Transverse colon (tissue), 4 donors: ENCODE measurements around the gene C19orf25. TPM values are rescaled to one million over a fixed set of nuclear protein-coding genes. Genes with fewer than 3 reads are reported as not detected.

ENCODE experiments used
- DNase-seq: peaks from one replicate; pipeline ENCODE4 v3.0.0-alpha.2; 2019
- H3K27ac ChIP-seq, 4 donors: fragments of 200-600 bp; sonication (generic); 2 replicates each; pipeline ENCODE4 v1.5.1; 2016 to 2018; ENCODE audit warnings: inconsistent platforms in 4 of 4
- H3K27me3 ChIP-seq: fragments of 200-600 bp; sonication (generic); 2 replicates; pipeline ENCODE4 v1.5.1; 2017; ENCODE audit warnings: inconsistent platforms
- H3K36me3 ChIP-seq, 4 donors: fragments of 200-600 bp; sonication (generic); 2 replicates each; pipeline ENCODE4 v1.5.1; 2017 to 2019; ENCODE audit warnings: inconsistent platforms in 4 of 4
- H3K4me1 ChIP-seq, 4 donors: fragments of 200-600 bp; sonication (generic); 2 replicates each; pipeline ENCODE4 v1.5.1; 2017 to 2020; ENCODE audit warnings: inconsistent platforms in 4 of 4
- H3K4me3 ChIP-seq, 4 donors: fragments of 200-600 bp; sonication (generic); 1 replicate in 1 of 4; 2 replicates in 3 of 4; pipeline versions ENCODE4 v1.5.1 to v1.6.1; 2017 to 2019; ENCODE audit warnings: inconsistent platforms in 4 of 4
- H3K9me3 ChIP-seq, 2 donors: fragments of 200-600 bp; sonication (generic); 2 replicates each; pipeline ENCODE4 v1.5.1; 2017 to 2019; ENCODE audit warnings: inconsistent platforms in 2 of 2
- EP300 ChIP-seq: sonication (generic); formaldehyde crosslinking; IDR thresholded peaks from one replicate; pipeline ENCODE4 v1.6.1; 2017; ENCODE audit warnings: antibody characterized with exemption, low read depth
- POLR2A ChIP-seq: fragments of 450-650 bp; IDR thresholded peaks from one replicate; pipeline ENCODE4 v1.6.1; 2016; ENCODE audit warnings: antibody characterized with exemption, mild to moderate bottlenecking, moderate library complexity
- POLR2AphosphoS5 ChIP-seq, 3 donors: sonication (generic); formaldehyde crosslinking; IDR thresholded peaks; one replicate each; pipeline ENCODE4 v1.6.1; 2016; ENCODE audit warnings: antibody characterized with exemption in 3 of 3
- WGBS, 2 donors: methylation state at CpG; one replicate each; pipeline ENCODE4 v1.1.5; 2018; ENCODE audit warnings: low coverage in 1 of 2; 5-methylcytosine and 5-hydroxymethylcytosine counted together
- in situ Hi-C, 4 donors: fragments of 200-750 bp; cut with MboI; loops; one replicate each; pipeline versions ENCODE4 v1.15.0 to v1.15.1; 2017; ENCODE audit warnings: low sequenced_read_pairs in 3 of 4, low pct_ligation_motif_present in 1 of 4, low pct_unique_long_range_greater_than_20kb in 1 of 4
- intact Hi-C: fragments of 100-400 bp; cut with DNase I; formaldehyde crosslinking; loops from one replicate; pipeline ENCODE4 v1.15.1; 2023; ENCODE audit warnings: low total_unique reads
- total RNA-seq, 4 donors: library from RNA; depleted of rRNA; stranded (reverse); fragments of >200 nt; gene quantifications; one replicate each; pipeline ENCODE4 v1.1.0, GENCODE V29; 2016
- TF ChIP-seq, protein P1 (sequence below), 5 experiments: fragments of 200-600 bp in 3 of 5; fragments of 450-650 bp in 2 of 5; sonication (generic) in 3 of 5; IDR thresholded peaks; 1 replicate in 2 of 5; 2 replicates in 3 of 5; pipeline ENCODE4 v1.5.1; 2016 to 2017; ENCODE audit warnings: antibody characterized with exemption in 5 of 5, inconsistent platforms in 3 of 5, mild to moderate bottlenecking in 2 of 5, moderate library complexity in 1 of 5

Gene C19orf25
- total RNA-seq, 4 donors from 2014 or later = 36.2 to 89.2 (median 46.0) TPM

- Histone ChIP-seq H3K27me3 (peaks cover 92% of the 10 kb centered on the region), H3K4me3 (no peak overlapping the region), H3K9me3 (no peaks in the 10 kb centered on the region), H3K4me1 (peaks cover 4 to 27% (median 20%) of the 10 kb centered on the region in 4 donors), H3K36me3 (no peaks in the 10 kb centered on the region), H3K27ac (no peak overlapping the region)
- TF ChIP-seq POLR2AphosphoS5 (IDR thresholded peaks at IDR 0.05) (no peak), POLR2A (no peak), EP300 (no peak)
- TF ChIP-seq, protein P1, sequence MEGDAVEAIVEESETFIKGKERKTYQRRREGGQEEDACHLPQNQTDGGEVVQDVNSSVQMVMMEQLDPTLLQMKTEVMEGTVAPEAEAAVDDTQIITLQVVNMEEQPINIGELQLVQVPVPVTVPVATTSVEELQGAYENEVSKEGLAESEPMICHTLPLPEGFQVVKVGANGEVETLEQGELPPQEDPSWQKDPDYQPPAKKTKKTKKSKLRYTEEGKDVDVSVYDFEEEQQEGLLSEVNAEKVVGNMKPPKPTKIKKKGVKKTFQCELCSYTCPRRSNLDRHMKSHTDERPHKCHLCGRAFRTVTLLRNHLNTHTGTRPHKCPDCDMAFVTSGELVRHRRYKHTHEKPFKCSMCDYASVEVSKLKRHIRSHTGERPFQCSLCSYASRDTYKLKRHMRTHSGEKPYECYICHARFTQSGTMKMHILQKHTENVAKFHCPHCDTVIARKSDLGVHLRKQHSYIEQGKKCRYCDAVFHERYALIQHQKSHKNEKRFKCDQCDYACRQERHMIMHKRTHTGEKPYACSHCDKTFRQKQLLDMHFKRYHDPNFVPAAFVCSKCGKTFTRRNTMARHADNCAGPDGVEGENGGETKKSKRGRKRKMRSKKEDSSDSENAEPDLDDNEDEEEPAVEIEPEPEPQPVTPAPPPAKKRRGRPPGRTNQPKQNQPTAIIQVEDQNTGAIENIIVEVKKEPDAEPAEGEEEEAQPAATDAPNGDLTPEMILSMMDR (IDR thresholded peaks at IDR 0.05) = no peak
- intact Hi-C loops (no loop called here), in situ Hi-C loops (no loop called here)
- 4 to 18% methylated on average over 4 to 42 of the region's 42 CpGs for WGBS, 2 donors
- peak; percentile 83 for DNase-seq
Measured at GRCh38 chr19:1455336-1456120, 23.5 kb downstream of the C19orf25 start.

GRCh38 chr19:1455002-1455335, 24.0 kb downstream of the C19orf25 start:
- no peak for DNase-seq

DNA sequence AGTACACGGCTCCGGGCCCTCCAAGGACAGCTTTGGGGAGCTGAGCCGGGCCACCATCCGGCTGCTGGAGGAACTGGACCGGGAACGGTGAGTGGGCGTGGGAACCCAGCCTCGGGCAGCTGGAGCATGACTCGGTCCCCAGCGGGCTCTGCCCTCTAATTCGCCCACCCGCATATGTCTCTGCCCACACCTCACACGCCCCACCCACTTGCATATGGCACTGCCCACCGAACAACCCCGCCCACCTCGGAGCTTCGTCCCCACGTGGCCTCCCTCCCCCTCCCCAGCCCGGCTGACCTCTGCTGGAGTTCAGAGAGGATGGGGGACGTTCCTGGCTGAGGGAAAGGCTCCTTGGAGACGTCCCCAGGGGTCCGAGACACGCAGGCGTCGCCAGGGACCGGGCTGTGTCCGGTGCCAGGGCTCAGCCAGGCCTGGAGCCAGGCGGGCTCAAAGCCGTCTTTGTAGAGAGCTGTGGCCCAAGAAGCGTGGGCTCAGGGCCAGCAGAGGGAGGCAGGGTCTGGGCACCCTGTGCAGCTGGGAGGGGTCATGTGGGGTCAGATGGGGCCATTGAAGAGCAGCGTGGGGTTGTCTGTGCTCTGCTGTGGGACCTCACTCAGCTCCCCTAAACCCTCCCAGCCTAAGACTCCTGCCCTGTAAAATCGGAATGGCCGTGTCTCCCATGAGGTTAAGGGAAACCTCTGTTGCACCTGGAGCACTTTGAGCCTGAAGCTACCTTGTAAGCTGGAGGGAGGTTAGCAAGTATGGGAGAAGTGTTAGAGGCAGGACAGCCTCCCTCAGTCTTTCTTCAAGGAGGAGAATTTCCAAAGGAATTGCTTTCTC, 25.3 kb downstream of the C19orf25 start:
- peaks cover 100% of the 10 kb centered on the region for H3K27me3 ChIP-seq

More at GRCh38 chr19:1455002-1455335, 24.0 kb downstream of the C19orf25 start:
- Histone ChIP-seq H3K36me3 (no peaks in the 10 kb centered on the region), H3K4me3 (no peak overlapping the region), H3K27ac (no peak overlapping the region), H3K9me3 (no peaks in the 10 kb centered on the region), H3K4me1 (peaks cover 4 to 27% (median 20%) of the 10 kb centered on the region in 4 donors), H3K27me3 (peaks cover 98% of the 10 kb centered on the region)
- 7 to 10% methylated on average over 6 to 22 of the region's 22 CpGs for WGBS, 2 donors
- TF ChIP-seq EP300 (no peak), POLR2AphosphoS5 (IDR thresholded peaks at IDR 0.05) (no peak), POLR2A (no peak)
- TF ChIP-seq, protein P1 (IDR thresholded peaks at IDR 0.05) = no peak
- in situ Hi-C loops (no loop called here), intact Hi-C loops (no loop called here)

More for the DNA sequence above, 25.3 kb downstream of the C19orf25 start:
- TF ChIP-seq POLR2AphosphoS5 (IDR thresholded peaks at IDR 0.05) (no peak), POLR2A (no peak), EP300 (no peak)
- TF ChIP-seq, protein P1 (IDR thresholded peaks at IDR 0.05) = no peak
- H3K9me3 ChIP-seq = no peaks in the 10 kb centered on the region
- H3K27ac ChIP-seq = no peak overlapping the region
- 24% methylated on average over 32 of the region's 33 CpGs; no CpG with 5 or more reads in 1 of the 2 donors for WGBS, 2 donors
- DNase-seq = no peak
- H3K4me1 ChIP-seq = peaks cover 4 to 27% (median 20%) of the 10 kb centered on the region in 4 donors
- in situ Hi-C loops (no loop called here), intact Hi-C loops (no loop called here)
- H3K36me3 ChIP-seq = no peaks in the 10 kb centered on the region
- H3K4me3 ChIP-seq = no peak overlapping the region
